Adrenal gland (tissue), 12 donors: Measurements from ENCODE around the gene PTDSS2. TPM values are rescaled to one million over a fixed set of nuclear protein-coding genes. Genes with fewer than 3 reads are reported as not detected.

ENCODE experiments used
- DNase-seq, 7 donors: peaks; one replicate each; pipeline ENCODE4 v3.0.0-alpha.2; 2019 to 2020
- H3K27ac ChIP-seq, 5 donors: fragments of 200-600 bp; sonication (generic) in 4 of 5; 1 replicate in 3 of 5; 2 replicates in 2 of 5; pipeline versions ENCODE4 v1.5.1 to v1.8.0; 2016 to 2020; ENCODE audit warnings: mild to moderate bottlenecking in 1 of 5
- H3K27me3 ChIP-seq: fragments of 200-600 bp; 2 replicates; pipeline ENCODE4 v1.8.0; 2021
- H3K36me3 ChIP-seq, 2 donors: fragments of 200-600 bp; replicated peaks in 1 of 2; 1 replicate in 1 of 2; 2 replicates in 1 of 2; pipeline versions ENCODE4 v1.5.1 to v1.8.0; 2018 to 2022
- H3K4me1 ChIP-seq, 2 donors: fragments of 200-600 bp; replicated peaks in 1 of 2; 1 replicate in 1 of 2; 2 replicates in 1 of 2; pipeline versions ENCODE4 v1.5.1 to v1.8.0; 2018 to 2021
- H3K4me3 ChIP-seq, 4 donors: fragments of 200-600 bp; sonication (generic) in 3 of 4; one replicate each; pipeline ENCODE4 v1.5.1; 2016 to 2018
- H3K9me3 ChIP-seq, 3 donors: fragments of 200-600 bp; sonication (generic) in 1 of 3; replicated peaks in 1 of 3; 1 replicate in 2 of 3; 2 replicates in 1 of 3; pipeline versions ENCODE4 v1.5.1 to v1.8.0; 2016 to 2021
- CTCF ChIP-seq, 6 experiments: fragments of 450-650 bp in 4 of 6; fragments of 200-600 bp in 2 of 6; sonication (generic) in 1 of 6; IDR thresholded peaks; 1 replicate in 5 of 6; 2 replicates in 1 of 6; pipeline versions ENCODE4 v1.5.1 to v1.8.0; 2016 to 2021; ENCODE audit warnings: antibody characterized with exemption in 6 of 6, mild to moderate bottlenecking in 2 of 6, moderate library complexity in 1 of 6
- POLR2A ChIP-seq, 2 donors: fragments of 450-650 bp; IDR thresholded peaks; one replicate each; pipeline ENCODE4 v1.6.1; 2017; ENCODE audit warnings: antibody characterized with exemption in 2 of 2, mild to moderate bottlenecking in 2 of 2, moderate library complexity in 1 of 2
- WGBS, 4 donors: extraction: QIAGEN DNeasy Blood & Tissue Kit in 2 of 4; methylation state at CpG; one replicate each; pipeline versions ENCODE4 v1.1.5 to v1.1.7; 2013 to 2017; 5-methylcytosine and 5-hydroxymethylcytosine counted together
- intact Hi-C, 2 donors: fragments of 100-400 bp; cut with DNase I; formaldehyde crosslinking; loops; one replicate each; pipeline versions ENCODE4 v1.14.1 to v1.15.0; 2022 to 2023
- polyA plus RNA-seq, 3 donors: library from polyadenylated mRNA; stranded (reverse); fragments of 200-250 nt in 2 of 3; fragments of 350-450 nt in 1 of 3; fragmentation: Illumina TruSeq in 1 of 3; extraction: RNeasy Lipid Tissue Mini Kit (QIAGEN cat#74804) in 1 of 3; gene quantifications; one replicate each; pipeline ENCODE4 v1.2.3, GENCODE V29; 2013 to 2014
- total RNA-seq, 9 donors: library from RNA; depleted of rRNA in 4 of 9; stranded (reverse); fragments of >200 nt in 4 of 9; fragments of 120-200 nt in 1 of 9; fragmentation: NEBNext Ultra II Directional in 1 of 9; extraction: Animal tissue kit (Norgen Biotek cat#: 25700) in 1 of 9; gene quantifications; one replicate each; pipeline versions ENCODE4 v1.1.0 to v1.2.4, GENCODE V29; 2013 to 2023
- donor health status: healthy with polysubstance abuse.
- donor health status: Bipolar disorder and iron deficiency.
- donor health status: DM: yes; HTN: yes; CAD: no.
- donor health status: DM: no; HTN: no; CAD: no.
- donor health status: DM: no; HTN: no; CAD: no.
- donor health status: DM: yes; HTN: yes; CAD: no.

Gene PTDSS2
- total and polyA plus RNA-seq, 12 donors = 11.0 to 109 (median 44.7) TPM

- H3K4me3 ChIP-seq = no peak overlapping the region
- H3K27ac ChIP-seq = peak overlapping the region in 2 of 5 donors; percentile 3 to 29
- intact Hi-C loops = no loop called here
- no peaks in the 10 kb centered on the region for H3K27me3 ChIP-seq
- WGBS, 4 donors = 68 to 87% (median 75%) methylated on average over 6 to 10 of the region's 10 CpGs
- DNase-seq = no peak
- peaks cover 0 to 76% of the 10 kb centered on the region in 2 donors for H3K36me3 ChIP-seq
- no peaks in the 10 kb centered on the region for H3K4me1 ChIP-seq
- no peaks in the 10 kb centered on the region for H3K9me3 ChIP-seq
- TF ChIP-seq CTCF (IDR thresholded peaks at IDR 0.05) (no peak), POLR2A (IDR thresholded peaks at IDR 0.05) (no peak)
These were observed 45.5 kb downstream of the PTDSS2 start for GRCh38 chr11:495537-495931.

- no peak overlapping the region for H3K27ac ChIP-seq
- H3K27me3 ChIP-seq = no peaks in the 10 kb centered on the region
- H3K4me3 ChIP-seq = no peak overlapping the region
- intact Hi-C loops = no loop called here
- WGBS, 4 donors = 94 to 97% (median 96%) methylated on average over 34 of the region's 34 CpGs
- peak in 1 of 7 donors; percentile 13 for DNase-seq
- no peak for TF ChIP-seq CTCF (IDR thresholded peaks at IDR 0.05)
- TF ChIP-seq POLR2A (IDR thresholded peaks at IDR 0.05) = no peak
- H3K9me3 ChIP-seq = no peaks in the 10 kb centered on the region
- H3K36me3 ChIP-seq = peaks cover 0 to 87% of the 10 kb centered on the region in 2 donors
- H3K4me1 ChIP-seq = no peaks in the 10 kb centered on the region
These were observed 46.9 kb downstream of the PTDSS2 start for GRCh38 chr11:496834-497564.

- TF ChIP-seq POLR2A (IDR thresholded peaks at IDR 0.05) = no peak
- TF ChIP-seq CTCF (IDR thresholded peaks at IDR 0.05) = no peak
- Histone ChIP-seq H3K4me1 (peaks cover 0 to 3% of the 10 kb centered on the region in 2 donors), H3K27ac (no peak overlapping the region), H3K9me3 (no peaks in the 10 kb centered on the region), H3K36me3 (peaks cover 0 to 87% of the 10 kb centered on the region in 2 donors), H3K27me3 (no peaks in the 10 kb centered on the region), H3K4me3 (no peak overlapping the region)
- WGBS, 4 donors = 93 to 96% (median 95%) methylated on average over 27 to 31 of the region's 31 CpGs
- DNase-seq = peak in 1 of 7 donors; percentile 18
- intact Hi-C loops = no loop called here
These were observed 47.7 kb downstream of the PTDSS2 start for GRCh38 chr11:497565-498296.

- no peaks in the 10 kb centered on the region for H3K27me3 ChIP-seq
- no peaks in the 10 kb centered on the region for H3K9me3 ChIP-seq
- no peak for TF ChIP-seq POLR2A (IDR thresholded peaks at IDR 0.05)
- no peak for TF ChIP-seq CTCF (IDR thresholded peaks at IDR 0.05)
- H3K36me3 ChIP-seq = peaks cover 0 to 80% of the 10 kb centered on the region in 2 donors
- peak overlapping the region in 2 of 5 donors; percentile 17 to 45 for H3K27ac ChIP-seq
- H3K4me3 ChIP-seq = no peak overlapping the region
- 72 to 86% (median 79%) methylated on average over 7 to 39 of the region's 39 CpGs for WGBS, 4 donors
- peak in 1 of 7 donors; percentile 33 for DNase-seq
- intact Hi-C loops = no loop called here
- H3K4me1 ChIP-seq = peaks cover 3 to 11% of the 10 kb centered on the region in 2 donors
These were observed 48.5 kb downstream of the PTDSS2 start for GRCh38 chr11:498297-499181.
